Measurements from ENCODE around the gene PNN.
"Not testable (repeated sequence)": the region's sequence is repeated elsewhere in the genome, so short reads cannot be mapped to it uniquely, and the experiment has no call there.

The PNN gene

GRCh38 chr14:39231751-39232553, 56.9 kb downstream of the PNN start:
- H3K27me3 Mint-ChIP-seq; H3K36me3 Mint-ChIP-seq (ENCODE audit: low read depth); H3K27ac Mint-ChIP-seq; H3K9me3 Mint-ChIP-seq; H3K4me3 Mint-ChIP-seq: not testable (repeated sequence)
- H3K4me1 Mint-ChIP-seq (ENCODE audit: low read depth), result peaks cover 52% of the 10 kb centered on the region
